HEK293T (cell line): Measurements from ENCODE around the gene SLC13A1.

ENCODE experiments used
- ARNT ChIP-seq: fragments of 450-650 bp; IDR thresholded peaks from 2 replicates; pipeline ENCODE4 v1.6.1; 2017; ENCODE audit warnings: mild to moderate bottlenecking
- BHLHE40 ChIP-seq: fragments of 450-650 bp; IDR thresholded peaks from 2 replicates; pipeline ENCODE4 v1.6.1; 2016; ENCODE audit warnings: mild to moderate bottlenecking, moderate library complexity, borderline replicate concordance
- CTBP1 ChIP-seq: fragments of 450-650 bp; IDR thresholded peaks from 2 replicates; pipeline ENCODE4 v1.6.1; 2016; ENCODE audit warnings: borderline replicate concordance
- ELF4 ChIP-seq: fragments of 450-650 bp; IDR thresholded peaks from 2 replicates; pipeline ENCODE4 v1.6.1; 2017; ENCODE audit warnings: antibody characterized with exemption
- FOXA1 ChIP-seq: fragments of 450-650 bp; IDR thresholded peaks from 2 replicates; pipeline ENCODE4 v1.6.1; 2016; ENCODE audit warnings: mild to moderate bottlenecking
- FOXK2 ChIP-seq: fragments of 450-650 bp; IDR thresholded peaks from 2 replicates; pipeline ENCODE4 v1.6.1; 2016; ENCODE audit warnings: mild to moderate bottlenecking
- FOXM1 ChIP-seq: fragments of 450-650 bp; IDR thresholded peaks from 2 replicates; pipeline ENCODE4 v1.6.1; 2017; ENCODE audit warnings: mild to moderate bottlenecking, borderline replicate concordance
- LEF1 ChIP-seq: fragments of 450-650 bp; IDR thresholded peaks from 2 replicates; pipeline ENCODE4 v1.6.1; 2017; ENCODE audit warnings: mild to moderate bottlenecking, borderline replicate concordance
- PKNOX1 ChIP-seq: fragments of 450-650 bp; IDR thresholded peaks from 2 replicates; pipeline ENCODE4 v1.6.1; 2016
- SP1 ChIP-seq: fragments of 450-650 bp; IDR thresholded peaks from 2 replicates; pipeline ENCODE4 v1.6.1; 2017
- SUZ12 ChIP-seq: fragments of 450-650 bp; IDR thresholded peaks from 2 replicates; pipeline ENCODE4 v1.6.1; 2016; ENCODE audit warnings: mild to moderate bottlenecking

DNA sequence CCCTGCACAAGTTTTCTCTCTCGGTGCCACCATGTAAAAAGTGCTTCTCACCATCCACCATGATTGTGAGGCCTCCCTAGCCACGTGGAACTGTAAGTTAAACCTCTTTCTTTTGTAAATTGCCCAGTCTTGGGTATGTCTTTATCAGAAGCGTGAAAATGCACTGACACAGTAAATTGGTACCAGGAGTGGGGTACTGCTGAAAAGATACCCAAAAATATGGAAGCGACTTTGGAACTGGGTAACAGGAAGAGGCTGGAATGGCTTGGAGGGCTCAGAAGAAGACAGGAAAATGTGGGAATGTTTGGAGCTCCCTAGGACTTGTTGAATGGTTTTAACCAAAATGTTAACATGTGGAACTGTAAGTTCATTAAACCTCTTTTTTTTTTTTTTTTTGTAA is 15.6 kb upstream of the SLC13A1 start:
- no peak for TF ChIP-seq FOXK2
- TF ChIP-seq FOXM1 = no peak
- TF ChIP-seq CTBP1 = no peak
- TF ChIP-seq ELF4 = no peak
- TF ChIP-seq PKNOX1 = no peak
- no peak for TF ChIP-seq BHLHE40
- no peak for TF ChIP-seq SP1
- no peak for TF ChIP-seq LEF1
- TF ChIP-seq SUZ12 = no peak
- TF ChIP-seq FOXA1 = no peak
- TF ChIP-seq ARNT = no peak
